RWPE2 (cell line): ENCODE data around the gene PRDM16.

Experiments
- ATAC-seq: fragments of 200-7000 bp; cut with Tn5 transposase; 3 replicates; pipeline ENCODE4 v1.9.1; 2021; ENCODE audit warnings: low read depth
- DNase-seq: peaks from one replicate; pipeline ENCODE4 v3.0.0-alpha.2; 2020; ENCODE audit warnings: low spot score
- H3K27ac ChIP-seq: fragments of 450-650 bp; 2 replicates; pipeline ENCODE4 v1.5.1; 2017; ENCODE audit warnings: mild to moderate bottlenecking; ENCODE audit not compliant: poor library complexity, severe bottlenecking
- H3K27me3 ChIP-seq: fragments of 250-450 bp; sonication (Bioruptor Pico); 2 replicates; pipeline ENCODE4 v1.5.1; 2021; ENCODE audit warnings: mild to moderate bottlenecking, moderate library complexity; ENCODE audit not compliant: insufficient read depth, poor library complexity, severe bottlenecking
- H3K36me3 ChIP-seq: fragments of 250-450 bp; sonication (Bioruptor Pico); 2 replicates; pipeline ENCODE4 v1.5.1; 2020; ENCODE audit warnings: low read depth, mild to moderate bottlenecking, moderate library complexity
- H3K4me1 ChIP-seq: fragments of 250-450 bp; sonication (Bioruptor Pico); 2 replicates; pipeline ENCODE4 v1.5.1; 2021; ENCODE audit warnings: mild to moderate bottlenecking, moderate library complexity; ENCODE audit not compliant: insufficient read depth, poor library complexity, severe bottlenecking
- H3K4me3 ChIP-seq: fragments of 250-450 bp; sonication (Bioruptor Pico); 2 replicates; pipeline ENCODE4 v1.5.1; 2021; ENCODE audit warnings: mild to moderate bottlenecking, moderate library complexity; ENCODE audit not compliant: severe bottlenecking
- H3K9me3 ChIP-seq: fragments of 250-450 bp; sonication (Bioruptor Pico); 2 replicates; pipeline ENCODE4 v1.5.1; 2021; ENCODE audit warnings: mild to moderate bottlenecking, moderate library complexity; ENCODE audit not compliant: severe bottlenecking
- CTCF ChIP-seq: fragments of 450-650 bp; IDR thresholded peaks from one replicate; pipeline ENCODE4 v1.5.1; 2017; ENCODE audit warnings: mild to moderate bottlenecking, moderate library complexity; ENCODE audit not compliant: poor library complexity, severe bottlenecking

The PRDM16 gene

GRCh38 chr1:3275471-3276340 is 206.7 kb downstream of the PRDM16 start:
- Histone ChIP-seq H3K36me3 (no peaks in the 10 kb centered on the region), H3K27ac (no peak overlapping the region), H3K9me3 (no peaks in the 10 kb centered on the region), H3K4me1 (no peaks in the 10 kb centered on the region), H3K27me3 (peaks cover 7% of the 10 kb centered on the region), H3K4me3 (no peak overlapping the region)
- no peak for ATAC-seq
- TF ChIP-seq CTCF = no peak
- no peak for DNase-seq

GRCh38 chr1:3276341-3276800 is 207.4 kb downstream of the PRDM16 start:
- Histone ChIP-seq H3K27ac (no peak overlapping the region), H3K36me3 (no peaks in the 10 kb centered on the region), H3K4me1 (no peaks in the 10 kb centered on the region), H3K27me3 (peaks cover 4% of the 10 kb centered on the region), H3K4me3 (no peak overlapping the region), H3K9me3 (no peaks in the 10 kb centered on the region)
- ATAC-seq (no peak), DNase-seq (no peak)
- no peak for TF ChIP-seq CTCF

GRCh38 chr1:3277011-3277471 is 208.0 kb downstream of the PRDM16 start:
- no peaks in the 10 kb centered on the region for H3K4me1 ChIP-seq
- peaks cover 4% of the 10 kb centered on the region for H3K27me3 ChIP-seq
- H3K36me3 ChIP-seq = no peaks in the 10 kb centered on the region
- H3K9me3 ChIP-seq = no peaks in the 10 kb centered on the region
- H3K27ac ChIP-seq = no peak overlapping the region
- TF ChIP-seq CTCF = no peak
- H3K4me3 ChIP-seq = no peak overlapping the region
- DNase-seq = no peak
- no peak for ATAC-seq

- no peak for TF ChIP-seq CTCF
- no peaks in the 10 kb centered on the region for H3K4me1 ChIP-seq
- ATAC-seq (no peak), DNase-seq (no peak)
- no peaks in the 10 kb centered on the region for H3K36me3 ChIP-seq
- H3K27ac ChIP-seq = no peak overlapping the region
- peaks cover 4% of the 10 kb centered on the region for H3K27me3 ChIP-seq
- H3K4me3 ChIP-seq = no peak overlapping the region
- no peaks in the 10 kb centered on the region for H3K9me3 ChIP-seq
These were observed 208.6 kb downstream of the PRDM16 start for GRCh38 chr1:3277623-3278022.
